ENCODE measurements around the gene ASS1. TPM values are rescaled to one million over a fixed set of nuclear protein-coding genes. Genes with fewer than 3 reads are reported as not detected.

The ASS1 gene
- total RNA-seq, 2 donors from 2014 or later: not detected

DNA sequence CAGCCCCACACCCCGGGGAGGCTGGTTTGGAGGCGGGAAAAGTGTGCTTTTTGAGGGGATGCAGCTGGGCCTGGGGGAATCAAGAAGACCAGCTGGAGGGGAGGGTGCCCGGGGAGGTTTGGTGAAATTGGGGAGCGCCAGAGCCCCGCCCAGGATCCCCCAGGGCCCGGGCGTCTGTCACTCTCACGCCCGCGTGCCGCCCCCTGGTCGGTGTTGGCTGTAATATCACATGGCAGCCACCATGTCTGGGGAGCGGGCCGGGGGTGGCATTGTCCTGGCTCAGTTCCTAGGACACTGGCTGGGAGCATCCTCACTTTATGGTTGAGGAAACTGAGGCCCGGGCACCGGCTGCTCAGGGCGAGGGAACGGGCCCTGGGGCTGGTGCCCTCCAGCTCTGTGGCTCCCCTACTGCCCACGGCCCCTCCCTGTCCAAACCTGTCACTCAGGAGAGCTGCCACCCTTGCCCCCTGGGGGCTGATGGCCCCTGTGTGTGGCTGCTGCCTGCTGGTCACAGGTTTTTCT is 27.5 kb downstream of the ASS1 start:
- H3K27me3 Mint-ChIP-seq: peaks cover 0 to 23% of the 10 kb centered on the region in 2 donors
- no peaks in the 10 kb centered on the region for H3K9me3 Mint-ChIP-seq
- no peak overlapping the region for H3K4me3 Mint-ChIP-seq
- DNase-seq (ENCODE audit: low spot score): no peak
- no peak overlapping the region for H3K27ac Mint-ChIP-seq
- ATAC-seq: no peak
- H3K4me1 Mint-ChIP-seq (ENCODE audit: low read depth in 2 of 2): no peaks in the 10 kb centered on the region
- no peaks in the 10 kb centered on the region for H3K36me3 Mint-ChIP-seq

DNA sequence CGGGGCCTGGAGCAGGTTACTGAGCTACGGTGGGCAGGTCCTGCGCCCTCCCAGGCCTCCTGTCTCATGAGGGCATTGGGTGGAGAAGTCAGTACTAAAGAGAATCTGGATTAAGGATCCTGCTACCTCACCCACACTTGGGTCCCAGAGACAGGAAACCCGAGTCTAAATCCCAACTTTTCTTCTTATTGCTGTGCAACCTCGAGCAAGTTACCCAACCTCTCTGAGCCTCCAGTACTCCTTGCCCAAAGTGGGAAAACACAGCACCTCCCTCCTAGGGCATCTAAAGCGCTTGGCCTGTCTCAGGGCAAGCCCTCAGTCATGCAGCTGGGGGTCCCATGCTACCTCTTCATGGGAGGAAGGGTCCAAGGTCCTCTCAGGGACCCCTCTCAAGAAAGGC is 28.2 kb downstream of the ASS1 start:
- no peak overlapping the region for H3K4me3 Mint-ChIP-seq
- H3K27ac Mint-ChIP-seq: no peak overlapping the region
- peaks cover 0 to 15% of the 10 kb centered on the region in 2 donors for H3K27me3 Mint-ChIP-seq
- no peak for ATAC-seq
- no peaks in the 10 kb centered on the region for H3K36me3 Mint-ChIP-seq
- no peaks in the 10 kb centered on the region for H3K9me3 Mint-ChIP-seq
- H3K4me1 Mint-ChIP-seq (ENCODE audit: low read depth in 2 of 2): no peaks in the 10 kb centered on the region
- no peak for DNase-seq (ENCODE audit: low spot score)

DNA sequence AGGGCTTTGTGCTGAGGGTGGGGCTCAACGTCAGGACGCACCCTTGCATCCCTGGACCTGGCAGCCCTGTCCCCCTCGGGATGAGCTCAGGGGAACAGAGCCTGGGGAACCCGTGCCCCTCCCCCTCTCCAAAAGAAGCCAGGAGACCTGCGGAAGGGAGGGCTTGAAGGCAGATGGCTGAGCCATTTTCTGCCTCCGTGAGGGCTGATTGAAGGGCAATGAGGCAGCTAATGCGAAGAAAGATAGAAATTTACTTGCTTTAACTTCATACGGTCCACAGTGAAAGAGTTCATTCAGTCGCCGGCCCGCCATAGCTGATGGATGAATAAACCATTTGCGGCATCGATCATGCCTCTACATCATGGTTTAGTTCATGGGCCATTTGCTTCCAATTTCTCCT is 28.8 kb downstream of the ASS1 start:
- Mint-ChIP-seq H3K9me3 (no peaks in the 10 kb centered on the region), H3K4me1 (ENCODE audit: low read depth in 2 of 2) (no peaks in the 10 kb centered on the region), H3K4me3 (no peak overlapping the region), H3K27ac (no peak overlapping the region), H3K27me3 (peaks cover 0 to 15% of the 10 kb centered on the region in 2 donors), H3K36me3 (no peaks in the 10 kb centered on the region)
- DNase-seq (ENCODE audit: low spot score) (no peak), ATAC-seq (no peak)

DNA sequence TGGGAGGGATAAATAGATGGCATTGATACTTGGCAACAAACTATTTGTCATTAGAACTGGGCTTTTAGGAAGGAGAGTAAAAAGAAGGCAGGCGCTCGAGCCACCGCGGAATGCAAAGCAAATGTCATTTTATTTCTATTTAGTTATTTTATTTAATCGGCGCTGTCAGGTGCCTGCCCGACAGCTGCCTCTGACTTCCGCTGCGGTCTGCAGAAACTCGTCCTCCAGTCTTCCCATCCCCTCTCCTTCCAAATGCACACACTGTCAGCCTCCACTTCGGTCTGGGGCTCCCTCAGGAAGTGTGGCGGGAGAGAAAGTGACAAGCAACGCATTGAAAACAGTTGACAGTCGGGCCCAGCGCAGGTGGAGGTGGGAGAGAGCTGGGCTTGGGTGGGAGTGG is 29.3 kb downstream of the ASS1 start:
- Mint-ChIP-seq H3K9me3 (no peaks in the 10 kb centered on the region), H3K27me3 (peaks cover 0 to 15% of the 10 kb centered on the region in 2 donors), H3K4me1 (ENCODE audit: low read depth in 2 of 2) (no peaks in the 10 kb centered on the region), H3K27ac (no peak overlapping the region), H3K4me3 (no peak overlapping the region), H3K36me3 (no peaks in the 10 kb centered on the region)
- ATAC-seq (no peak), DNase-seq (ENCODE audit: low spot score) (no peak)

DNA sequence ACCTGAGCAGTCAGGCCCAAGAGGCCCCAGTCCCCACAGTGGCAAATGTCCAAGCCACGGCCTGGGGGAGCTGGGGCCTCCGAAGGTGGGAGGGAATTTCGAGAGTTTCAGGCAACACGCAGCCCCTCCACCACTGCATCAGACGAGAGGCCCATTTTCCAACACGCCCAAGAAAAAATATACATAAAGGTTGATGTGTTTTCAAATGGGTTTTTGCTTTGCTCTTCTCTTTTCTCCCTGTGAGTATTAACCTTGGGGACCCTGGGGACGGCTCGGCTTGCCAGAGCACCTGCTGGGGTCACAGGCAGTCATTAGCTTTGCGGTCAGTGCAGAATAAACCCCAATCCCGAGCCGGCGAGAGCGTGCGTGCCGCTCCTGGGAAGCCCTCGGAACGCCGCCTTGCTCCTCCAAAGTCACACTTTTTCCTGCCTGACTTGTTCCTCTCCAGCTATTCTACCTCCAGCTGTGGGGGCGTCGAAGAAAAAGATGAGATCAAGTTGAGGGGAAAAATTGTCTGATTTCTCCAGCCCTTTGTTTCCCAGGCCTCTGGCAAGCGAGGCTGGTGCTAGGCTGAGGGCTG is 31.5 kb downstream of the ASS1 start:
- Mint-ChIP-seq H3K4me3 (no peak overlapping the region), H3K27ac (no peak overlapping the region), H3K4me1 (ENCODE audit: low read depth in 2 of 2) (no peaks in the 10 kb centered on the region), H3K9me3 (no peaks in the 10 kb centered on the region), H3K27me3 (peaks cover 0 to 11% of the 10 kb centered on the region in 2 donors), H3K36me3 (no peaks in the 10 kb centered on the region)
- ATAC-seq (no peak), DNase-seq (ENCODE audit: low spot score) (no peak)

DNA sequence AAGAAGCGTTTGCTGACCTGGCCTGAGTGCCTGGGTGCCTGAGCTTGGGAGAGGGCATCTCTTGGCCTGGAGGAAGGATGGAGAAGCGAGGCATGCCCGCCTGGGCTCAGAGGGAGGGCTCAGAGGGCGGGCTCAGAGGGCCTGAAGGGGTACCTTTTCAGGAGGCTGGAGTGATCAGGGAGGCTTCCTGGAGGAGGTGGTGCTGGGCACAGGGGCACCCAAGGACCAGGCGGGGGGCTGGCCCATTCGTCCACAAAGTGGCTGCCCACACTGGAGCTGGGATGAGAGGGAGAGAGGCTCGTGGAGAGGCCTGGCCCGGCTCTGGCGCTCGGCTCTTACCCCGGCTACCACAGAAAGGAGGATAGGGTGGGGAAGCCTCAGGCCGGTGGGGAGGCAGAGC is 32.8 kb downstream of the ASS1 start:
- H3K9me3 Mint-ChIP-seq: no peaks in the 10 kb centered on the region
- H3K4me1 Mint-ChIP-seq (ENCODE audit: low read depth in 2 of 2): no peaks in the 10 kb centered on the region
- no peaks in the 10 kb centered on the region for H3K36me3 Mint-ChIP-seq
- H3K27ac Mint-ChIP-seq: no peak overlapping the region
- H3K27me3 Mint-ChIP-seq: peaks cover 4 to 7% of the 10 kb centered on the region in 2 donors
- DNase-seq (ENCODE audit: low spot score) (no peak), ATAC-seq (no peak)
- no peak overlapping the region for H3K4me3 Mint-ChIP-seq

DNA sequence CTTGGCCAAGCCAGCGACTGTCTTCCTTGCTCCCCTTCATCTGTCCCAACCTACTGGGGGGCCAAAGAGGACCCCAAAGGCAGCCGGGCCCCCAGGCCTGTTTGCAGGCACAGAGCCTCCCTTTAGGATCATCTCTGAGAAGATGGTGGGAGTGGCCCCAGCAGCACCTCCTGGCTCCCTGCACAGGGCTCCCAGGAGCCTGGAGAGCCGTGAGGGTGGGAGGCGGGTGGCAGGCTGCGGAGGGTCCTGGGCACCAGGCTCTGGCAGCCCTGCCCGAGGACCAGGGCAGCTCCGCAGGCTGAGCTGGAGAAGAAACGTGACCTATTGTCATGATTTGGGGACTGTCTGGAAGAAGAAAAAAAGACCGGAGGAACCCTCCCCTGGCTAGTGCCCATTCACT is 33.4 kb downstream of the ASS1 start:
- H3K27ac Mint-ChIP-seq: no peak overlapping the region
- no peaks in the 10 kb centered on the region for H3K36me3 Mint-ChIP-seq
- DNase-seq (ENCODE audit: low spot score) (no peak), ATAC-seq (no peak)
- no peaks in the 10 kb centered on the region for H3K9me3 Mint-ChIP-seq
- H3K27me3 Mint-ChIP-seq: peaks cover 10% of the 10 kb centered on the region in 2 donors
- no peak overlapping the region for H3K4me3 Mint-ChIP-seq
- H3K4me1 Mint-ChIP-seq (ENCODE audit: low read depth in 2 of 2): no peaks in the 10 kb centered on the region

DNA sequence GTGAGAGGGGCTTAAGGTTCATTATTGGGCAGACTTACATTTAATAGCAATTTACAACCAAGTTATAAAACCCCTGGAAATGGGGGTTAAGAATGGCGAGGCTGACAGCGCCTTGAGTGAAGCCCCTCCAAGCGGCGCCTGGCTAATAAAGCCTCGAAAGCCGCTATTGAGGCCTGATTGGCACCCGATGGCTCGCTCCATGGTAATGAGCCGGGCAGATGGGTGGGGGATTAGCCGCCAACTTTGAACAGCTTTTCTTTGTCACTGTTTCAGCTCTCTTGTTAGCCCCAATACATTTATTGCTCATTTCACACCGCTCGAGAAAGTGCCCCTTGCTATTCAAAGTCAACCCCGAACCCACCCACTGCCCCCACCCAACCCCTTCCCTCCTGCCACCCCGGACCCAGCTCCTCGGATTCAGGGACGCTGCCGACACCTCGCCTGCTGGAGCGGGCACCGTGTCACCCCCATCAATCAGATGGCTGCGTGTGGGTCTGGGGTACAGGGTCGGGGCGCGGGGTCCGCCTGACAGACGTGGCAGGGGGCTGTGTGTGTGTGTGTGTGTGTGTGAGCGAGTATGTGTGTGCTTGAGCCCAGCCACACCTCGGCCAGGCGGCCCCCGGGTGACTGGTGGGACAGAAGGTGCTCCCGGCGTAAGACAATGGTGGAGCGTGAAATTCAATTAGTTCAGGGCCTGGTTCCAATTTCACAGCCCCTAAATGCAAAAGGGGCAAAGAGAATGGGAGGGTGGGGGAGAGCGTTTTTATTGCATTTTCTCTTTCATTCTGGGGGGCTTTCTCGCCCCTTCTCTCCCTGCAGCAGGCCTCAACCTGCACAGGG is 34.2 kb downstream of the ASS1 start:
- Mint-ChIP-seq H3K36me3 (no peaks in the 10 kb centered on the region), H3K9me3 (no peaks in the 10 kb centered on the region), H3K27me3 (peaks cover 14 to 18% of the 10 kb centered on the region in 2 donors), H3K27ac (no peak overlapping the region), H3K4me1 (ENCODE audit: low read depth in 2 of 2) (no peaks in the 10 kb centered on the region), H3K4me3 (no peak overlapping the region)
- ATAC-seq (no peak), DNase-seq (ENCODE audit: low spot score) (no peak)

DNA sequence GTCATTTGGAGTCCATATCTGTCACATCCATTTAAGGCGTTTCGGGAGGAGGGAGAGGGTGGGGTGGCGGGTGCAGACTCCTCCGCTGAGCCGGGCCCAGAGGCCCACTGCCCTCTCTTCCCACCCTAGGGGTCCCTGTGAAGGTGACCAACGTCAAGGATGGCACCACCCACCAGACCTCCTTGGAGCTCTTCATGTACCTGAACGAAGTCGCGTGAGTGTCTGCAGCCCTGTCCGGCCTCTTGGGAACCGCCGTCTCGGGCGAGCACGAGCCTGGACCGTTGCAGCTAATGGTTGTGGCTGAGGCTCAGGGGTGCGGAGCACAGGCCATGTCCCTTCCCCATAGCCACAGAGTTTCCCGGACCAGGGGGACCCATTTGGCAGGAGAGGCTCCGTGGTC is 34.8 kb downstream of the ASS1 start:
- no peaks in the 10 kb centered on the region for H3K9me3 Mint-ChIP-seq
- DNase-seq (ENCODE audit: low spot score) (no peak), ATAC-seq (no peak)
- H3K27me3 Mint-ChIP-seq: peaks cover 17 to 25% of the 10 kb centered on the region in 2 donors
- H3K36me3 Mint-ChIP-seq: no peaks in the 10 kb centered on the region
- no peak overlapping the region for H3K4me3 Mint-ChIP-seq
- no peaks in the 10 kb centered on the region for H3K4me1 Mint-ChIP-seq (ENCODE audit: low read depth in 2 of 2)
- no peak overlapping the region for H3K27ac Mint-ChIP-seq

DNA sequence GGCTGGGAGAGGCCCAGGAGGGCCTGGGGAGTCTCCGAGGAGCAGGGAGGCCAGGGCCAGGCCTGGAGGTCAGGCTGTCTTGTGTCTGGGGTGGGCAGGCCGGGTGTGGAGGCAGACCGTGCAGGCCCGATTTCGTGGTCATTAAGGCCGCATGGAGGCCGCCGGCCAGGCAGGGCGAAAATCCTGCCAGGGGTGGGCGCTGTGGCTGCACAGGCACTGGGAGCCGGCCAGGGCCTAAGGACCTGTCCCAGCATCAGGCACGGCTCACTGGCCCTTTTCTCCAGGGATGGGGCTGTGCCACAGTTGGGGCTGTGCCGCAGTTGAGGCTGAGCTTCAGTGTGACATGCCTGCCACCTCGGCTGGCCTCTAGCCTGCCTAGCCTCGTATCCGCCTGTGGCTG is 35.9 kb downstream of the ASS1 start:
- DNase-seq (ENCODE audit: low spot score) (no peak), ATAC-seq (no peak)
- Mint-ChIP-seq H3K27me3 (peaks cover 18 to 26% of the 10 kb centered on the region in 2 donors), H3K4me3 (no peak overlapping the region), H3K27ac (no peak overlapping the region), H3K9me3 (no peaks in the 10 kb centered on the region), H3K4me1 (ENCODE audit: low read depth in 2 of 2) (no peaks in the 10 kb centered on the region), H3K36me3 (no peaks in the 10 kb centered on the region)

DNA sequence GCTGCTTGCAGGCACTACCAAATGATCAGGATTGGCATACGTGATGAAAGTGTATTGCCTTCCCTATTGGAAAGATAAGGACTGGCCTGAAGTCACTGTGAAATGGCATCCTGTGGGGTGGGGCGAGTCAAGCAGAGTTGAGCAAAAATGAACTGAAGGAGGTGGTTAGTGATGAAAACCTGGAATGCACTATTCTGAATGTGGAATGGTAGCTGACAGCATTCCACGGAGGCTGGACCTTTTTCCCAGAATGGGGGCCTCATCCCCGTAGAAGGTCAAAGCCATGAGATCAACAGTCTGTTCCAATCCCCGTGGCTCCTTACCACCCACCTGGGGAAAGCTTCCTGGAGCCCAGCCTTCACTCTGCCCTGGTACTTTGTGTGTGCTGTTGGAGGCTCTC is 37.7 kb downstream of the ASS1 start:
- Mint-ChIP-seq H3K27ac (no peak overlapping the region), H3K4me3 (no peak overlapping the region), H3K36me3 (no peaks in the 10 kb centered on the region), H3K4me1 (ENCODE audit: low read depth in 2 of 2) (no peaks in the 10 kb centered on the region), H3K9me3 (no peaks in the 10 kb centered on the region), H3K27me3 (peaks cover 21 to 26% of the 10 kb centered on the region in 2 donors)
- ATAC-seq (no peak), DNase-seq (ENCODE audit: low spot score) (no peak)

DNA sequence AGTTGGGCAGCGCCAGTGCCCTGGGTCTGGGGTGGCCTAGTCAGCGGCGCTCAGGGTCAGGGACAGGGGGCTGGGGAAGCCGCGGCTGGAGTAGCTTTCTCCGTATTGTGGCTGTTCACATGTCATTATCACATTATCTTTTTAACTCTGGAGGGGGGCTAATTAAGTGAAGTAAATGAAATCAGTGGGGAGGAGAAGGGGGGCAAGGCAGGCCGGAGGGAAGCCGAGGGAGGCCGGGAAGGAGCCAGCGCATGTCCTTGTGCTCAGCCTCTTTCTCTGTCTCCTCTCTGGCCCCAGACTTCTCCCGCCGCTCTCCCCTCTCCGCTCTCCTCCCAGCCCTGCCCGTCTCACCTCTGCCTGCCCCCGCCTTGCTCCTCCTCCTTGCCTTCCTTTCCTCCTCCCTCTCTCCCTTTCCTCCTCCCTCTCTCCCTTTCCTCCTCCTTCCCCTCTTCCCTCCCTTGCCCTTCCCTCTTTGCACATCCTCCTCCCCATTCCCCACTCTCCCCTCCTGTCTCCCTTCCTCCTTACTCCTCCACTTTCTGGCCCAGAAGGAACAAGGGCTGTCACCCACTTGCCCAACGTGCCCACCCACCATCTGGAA is 38.7 kb downstream of the ASS1 start:
- DNase-seq (ENCODE audit: low spot score): no peak
- H3K4me3 Mint-ChIP-seq: no peak overlapping the region

DNA sequence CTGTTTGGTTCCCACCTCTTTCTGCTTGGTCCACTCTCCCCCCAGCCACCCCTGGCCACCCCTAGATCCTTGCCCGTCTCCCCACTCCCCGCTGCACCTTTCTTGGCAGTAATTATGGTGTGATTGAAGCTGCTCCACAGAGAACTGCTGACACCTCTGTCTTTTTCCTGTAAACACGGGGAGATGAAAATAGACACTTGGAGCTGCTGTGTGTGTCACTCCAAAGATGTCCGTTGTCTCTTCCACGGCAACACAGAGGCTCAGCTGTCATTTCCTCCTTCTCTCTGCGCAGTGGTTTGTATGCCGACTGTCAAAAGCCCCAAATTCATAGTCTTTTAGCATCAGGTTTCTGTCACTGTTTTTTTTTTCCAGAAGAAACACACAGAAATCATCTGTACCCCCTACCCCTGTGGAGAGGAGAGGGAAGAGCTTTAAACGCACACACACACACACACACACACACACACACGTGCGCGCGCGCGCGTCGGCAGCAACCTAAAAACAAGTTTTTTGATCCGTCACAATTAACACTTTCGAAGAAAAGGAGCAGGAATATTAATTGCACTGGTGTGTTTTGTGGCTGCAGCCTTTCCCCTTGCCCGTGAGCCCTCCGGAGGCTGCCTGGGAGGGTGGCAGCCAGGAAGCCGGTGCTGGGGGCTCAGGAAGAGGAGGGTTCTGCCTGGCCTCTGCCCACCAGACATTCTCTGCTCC is 39.8 kb downstream of the ASS1 start:
- Mint-ChIP-seq H3K27me3 (peaks cover 21 to 26% of the 10 kb centered on the region in 2 donors), H3K4me3 (no peak overlapping the region), H3K4me1 (ENCODE audit: low read depth in 2 of 2) (no peaks in the 10 kb centered on the region), H3K27ac (no peak overlapping the region), H3K36me3 (no peaks in the 10 kb centered on the region), H3K9me3 (no peaks in the 10 kb centered on the region)
- no peak for ATAC-seq
- DNase-seq (ENCODE audit: low spot score): no peak

More for the DNA sequence above, 38.7 kb downstream of the ASS1 start:
- Mint-ChIP-seq H3K9me3 (no peaks in the 10 kb centered on the region), H3K36me3 (no peaks in the 10 kb centered on the region), H3K4me1 (ENCODE audit: low read depth in 2 of 2) (no peaks in the 10 kb centered on the region), H3K27ac (no peak overlapping the region), H3K27me3 (peaks cover 21 to 26% of the 10 kb centered on the region in 2 donors)
- no peak for ATAC-seq

DNA sequence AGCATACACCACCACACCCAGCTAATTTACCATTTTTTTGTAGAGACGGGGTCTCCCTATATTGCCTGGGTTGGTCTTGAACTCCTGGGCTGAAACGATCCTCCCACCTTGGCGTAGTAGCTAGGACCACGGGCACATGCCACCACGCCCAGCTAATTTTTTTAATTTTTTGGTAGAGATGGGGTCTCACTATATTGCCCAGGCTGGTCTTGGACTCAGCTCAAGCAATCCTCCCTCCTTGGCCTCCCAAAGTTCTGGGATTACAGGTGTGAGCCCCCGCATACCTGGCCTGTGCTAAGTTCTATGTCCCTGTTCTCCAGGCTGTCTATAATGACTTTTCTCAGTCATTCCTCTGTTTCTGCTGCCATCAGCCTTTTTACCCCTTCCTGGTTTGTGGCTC is 41.3 kb downstream of the ASS1 start:
- ATAC-seq: no peak
- H3K4me1 Mint-ChIP-seq (ENCODE audit: low read depth in 2 of 2): no peaks in the 10 kb centered on the region

More for the DNA sequence above, 41.3 kb downstream of the ASS1 start:
- Mint-ChIP-seq H3K27me3 (peaks cover 21 to 26% of the 10 kb centered on the region in 2 donors), H3K27ac (no peak overlapping the region), H3K9me3 (no peaks in the 10 kb centered on the region), H3K36me3 (no peaks in the 10 kb centered on the region), H3K4me3 (no peak overlapping the region)
- DNase-seq (ENCODE audit: low spot score): no peak
